AML-193 (cell line): ENCODE results near the gene AVP.

Source experiments
- DNase-seq, 2 experiments: peaks; one replicate each; lab custom pipeline; 2025; lab: John Stamatoyannopoulos, UW

AVP gene

GRCh38 chr20:3109350-3110302 lies 25.1 kb upstream of the AVP start:
- no peak for DNase-seq

- DNase-seq, result no peak
Observed at GRCh38 chr20:3107464-3108025, 23.0 kb upstream of the AVP start.

- DNase-seq, result peak; percentile 34 to 41
Observed at GRCh38 chr20:3106658-3107463, 22.3 kb upstream of the AVP start.

GRCh38 chr20:3106185-3106584 lies 21.7 kb upstream of the AVP start:
- DNase-seq, result no peak

- no peak for DNase-seq
Observed at GRCh38 chr20:3105256-3106137, 21.0 kb upstream of the AVP start.

GRCh38 chr20:3103369-3104032 lies 19.0 kb upstream of the AVP start:
- no peak for DNase-seq

- no peak for DNase-seq
Observed at GRCh38 chr20:3102575-3103368, 18.2 kb upstream of the AVP start.

GRCh38 chr20:3101737-3102574 lies 17.4 kb upstream of the AVP start:
- peak; percentile 23 to 31 for DNase-seq

GRCh38 chr20:3101251-3101650 lies 16.7 kb upstream of the AVP start:
- DNase-seq, result no peak

GRCh38 chr20:3100480-3100879 lies 16.0 kb upstream of the AVP start:
- no peak for DNase-seq

GRCh38 chr20:3094848-3095629 lies 10.5 kb upstream of the AVP start:
- DNase-seq, result no peak

- peak; percentile 65 to 70 for DNase-seq
Observed at GRCh38 chr20:3093861-3094361, 9.4 kb upstream of the AVP start.

- no peak for DNase-seq
Observed at GRCh38 chr20:3092611-3093379, 8.3 kb upstream of the AVP start.

GRCh38 chr20:3090565-3090964 lies 6.0 kb upstream of the AVP start:
- peak; percentile 24 to 27 for DNase-seq

- DNase-seq, result no peak
Observed at GRCh38 chr20:3088031-3088430, 3.5 kb upstream of the AVP start.

GRCh38 chr20:3085571-3086072 lies 1.1 kb upstream of the AVP start:
- DNase-seq, result no peak

- no peak for DNase-seq
Observed at GRCh38 chr20:3084986-3085360, 449 bp upstream of the AVP start.
